ENCODE measurements around the gene LRP2. TPM values are rescaled to one million over a fixed set of nuclear protein-coding genes. Genes with fewer than 3 reads are reported as not detected.
"Not testable (repeated sequence)": the region's sequence is repeated elsewhere in the genome, so short reads cannot be mapped to it uniquely, and the experiment has no call there.

The LRP2 gene
- total RNA-seq, 3 donors from 2014 or later: 0.03 TPM; not detected in 2

- no peaks in the 10 kb centered on the region for H3K4me1 Mint-ChIP-seq (ENCODE audit: low read depth)
- no peaks in the 10 kb centered on the region for H3K9me3 Mint-ChIP-seq
- no peak for DNase-seq
- ATAC-seq: no peak
- peaks cover 7% of the 10 kb centered on the region for H3K27me3 Mint-ChIP-seq (ENCODE audit: low read depth)
- H3K4me3 Mint-ChIP-seq: no peak overlapping the region
- no peaks in the 10 kb centered on the region for H3K36me3 Mint-ChIP-seq (ENCODE audit: insufficient read depth)
Measured at GRCh38 chr2:169330555-169331198, 31.7 kb downstream of the LRP2 start.

DNA sequence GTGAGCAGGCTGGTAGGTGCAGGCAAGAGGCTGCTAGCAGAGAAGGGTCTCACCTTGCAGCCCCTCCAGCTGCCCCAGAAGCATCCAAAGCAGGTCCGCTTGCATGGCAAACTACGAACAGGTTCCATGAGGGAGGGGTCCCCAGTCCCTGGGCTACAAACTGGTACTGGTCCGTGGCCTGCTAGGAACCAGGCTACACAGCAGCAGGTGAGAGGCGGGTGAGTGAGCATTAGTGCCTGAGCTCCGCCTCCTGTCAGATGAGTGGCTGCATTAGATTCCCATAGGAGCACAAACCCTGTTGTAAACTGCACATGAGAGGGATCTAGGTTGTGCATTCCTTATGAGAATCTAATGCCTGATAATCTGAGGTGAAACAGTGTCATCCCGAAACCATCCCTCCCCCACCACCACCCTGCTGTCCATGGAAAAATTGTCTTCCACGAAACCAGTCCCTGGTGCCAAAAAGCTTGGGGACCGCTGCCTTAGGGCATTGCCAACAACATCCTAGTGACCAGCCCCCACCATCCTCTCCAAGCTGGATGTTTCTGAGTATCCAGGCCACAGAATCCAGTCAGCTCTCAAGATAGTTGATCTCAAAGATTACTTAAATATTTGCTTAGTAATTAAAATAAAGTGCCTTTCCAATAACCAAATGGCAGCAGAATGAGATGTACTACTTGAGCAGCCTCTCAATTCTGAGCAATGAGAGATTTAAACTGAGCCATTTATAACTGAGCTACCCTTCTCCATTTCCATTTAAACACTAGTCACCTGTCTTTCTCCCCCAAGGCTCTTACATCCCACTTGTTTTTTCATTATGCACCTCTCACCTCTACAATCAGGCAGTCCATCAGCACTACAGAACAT is 32.4 kb downstream of the LRP2 start:
- Mint-ChIP-seq H3K4me3 (no peak overlapping the region), H3K36me3 (ENCODE audit: insufficient read depth) (no peaks in the 10 kb centered on the region), H3K9me3 (no peaks in the 10 kb centered on the region), H3K4me1 (ENCODE audit: low read depth) (no peaks in the 10 kb centered on the region), H3K27me3 (ENCODE audit: low read depth) (peaks cover 7% of the 10 kb centered on the region)
- DNase-seq: no peak
- no peak for ATAC-seq

GRCh38 chr2:169328785-169329184 is 33.5 kb downstream of the LRP2 start:
- H3K27me3 Mint-ChIP-seq (ENCODE audit: low read depth): peaks cover 7% of the 10 kb centered on the region
- no peaks in the 10 kb centered on the region for H3K36me3 Mint-ChIP-seq (ENCODE audit: insufficient read depth)
- no peak for ATAC-seq
- no peaks in the 10 kb centered on the region for H3K4me1 Mint-ChIP-seq (ENCODE audit: low read depth)
- H3K4me3 Mint-ChIP-seq: no peak overlapping the region
- H3K9me3 Mint-ChIP-seq: no peaks in the 10 kb centered on the region
- DNase-seq: no peak

DNA sequence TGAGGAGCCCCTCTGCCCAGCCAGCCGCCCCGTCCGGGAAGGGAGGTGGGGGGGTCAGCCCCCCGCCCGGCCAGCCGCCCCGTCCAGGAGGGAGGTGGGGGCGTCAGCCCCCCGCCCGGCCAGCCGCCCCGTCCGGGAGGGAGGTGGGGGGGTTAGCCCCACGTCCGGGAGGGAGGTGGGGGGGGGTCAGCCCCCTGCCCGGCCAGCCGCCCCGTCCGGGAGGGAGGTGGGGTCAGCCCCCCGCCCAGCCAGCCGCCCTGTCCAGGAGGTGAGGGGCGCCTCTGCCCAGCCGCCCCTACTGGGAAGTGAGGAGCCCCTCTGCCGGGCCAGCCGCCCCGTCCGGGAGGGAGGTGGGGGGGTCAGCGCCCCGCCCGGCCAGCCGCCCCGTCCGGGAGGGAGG is 34.5 kb downstream of the LRP2 start:
- ATAC-seq, DNase-seq, H3K9me3 Mint-ChIP-seq: not testable (repeated sequence)

DNA sequence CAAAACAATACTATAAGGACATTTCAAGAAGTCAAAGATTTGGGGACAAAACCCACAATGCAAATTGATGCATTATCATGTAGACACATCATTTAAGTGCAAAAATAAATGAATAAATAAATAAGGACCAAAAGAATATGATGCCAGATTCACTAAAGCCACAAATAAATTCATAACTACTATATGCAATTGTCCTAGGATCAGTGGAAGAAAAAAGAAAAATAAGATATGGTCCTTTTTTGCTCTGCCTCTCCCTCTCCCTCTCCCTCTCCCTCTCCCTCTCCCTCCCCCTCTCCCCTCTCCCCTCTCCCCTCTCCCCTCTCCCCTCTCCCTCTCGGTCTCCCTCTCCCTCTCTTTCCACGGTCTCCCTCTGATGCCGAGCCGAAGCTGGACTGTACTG is 36.4 kb downstream of the LRP2 start:
- H3K4me3 Mint-ChIP-seq; H3K36me3 Mint-ChIP-seq (ENCODE audit: insufficient read depth): not testable (repeated sequence)

More for the DNA sequence above, 34.5 kb downstream of the LRP2 start:
- not testable (repeated sequence) for H3K27me3 Mint-ChIP-seq (ENCODE audit: low read depth); H3K4me3 Mint-ChIP-seq; H3K36me3 Mint-ChIP-seq (ENCODE audit: insufficient read depth); H3K4me1 Mint-ChIP-seq (ENCODE audit: low read depth)

DNA sequence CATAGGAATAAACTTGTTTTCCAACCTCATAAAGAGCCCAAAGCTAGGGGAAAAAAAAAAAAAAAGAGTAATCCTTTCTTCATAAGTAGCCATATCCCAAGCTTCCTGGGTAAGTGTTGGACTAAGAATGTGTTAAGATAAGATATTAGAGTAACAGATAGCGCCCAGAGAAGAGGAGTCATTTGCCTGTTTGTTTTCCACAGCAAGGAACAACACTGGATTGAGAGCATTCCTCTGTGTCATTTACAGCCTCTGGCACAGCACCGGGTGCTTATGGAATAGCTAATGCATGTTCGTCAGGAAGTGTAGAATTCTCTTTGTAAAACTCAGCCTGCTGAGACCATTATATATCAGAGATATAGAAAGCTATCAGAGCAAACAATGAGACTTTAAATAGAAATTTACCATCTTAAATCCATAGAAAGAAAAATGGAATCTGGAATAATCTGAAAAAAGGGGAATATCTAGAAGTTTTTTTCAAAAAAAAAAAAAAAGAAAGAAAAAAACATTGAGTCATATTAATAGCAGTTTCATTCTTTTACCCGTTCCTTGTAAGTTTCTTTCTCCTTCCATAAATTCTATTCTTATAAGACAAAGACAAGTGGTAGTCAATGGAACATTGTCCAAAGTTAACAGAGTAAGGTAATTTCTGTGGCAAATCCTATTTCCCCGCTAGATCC is 37.6 kb downstream of the LRP2 start:
- Mint-ChIP-seq H3K9me3 (no peaks in the 10 kb centered on the region), H3K27me3 (ENCODE audit: low read depth) (peaks cover 8% of the 10 kb centered on the region), H3K4me1 (ENCODE audit: low read depth) (no peaks in the 10 kb centered on the region), H3K4me3 (no peak overlapping the region), H3K36me3 (ENCODE audit: insufficient read depth) (no peaks in the 10 kb centered on the region)
- DNase-seq (no peak), ATAC-seq (no peak)

More for the DNA sequence above, 36.4 kb downstream of the LRP2 start:
- not testable (repeated sequence) for DNase-seq; H3K4me1 Mint-ChIP-seq (ENCODE audit: low read depth); H3K9me3 Mint-ChIP-seq; ATAC-seq; H3K27me3 Mint-ChIP-seq (ENCODE audit: low read depth)

GRCh38 chr2:169323841-169324240 is 38.5 kb downstream of the LRP2 start:
- H3K36me3 Mint-ChIP-seq (ENCODE audit: insufficient read depth): no peaks in the 10 kb centered on the region
- H3K9me3 Mint-ChIP-seq: no peaks in the 10 kb centered on the region
- DNase-seq (no peak), ATAC-seq (no peak)
- H3K4me1 Mint-ChIP-seq (ENCODE audit: low read depth): no peaks in the 10 kb centered on the region
- H3K27me3 Mint-ChIP-seq (ENCODE audit: low read depth): peaks cover 7% of the 10 kb centered on the region
- H3K4me3 Mint-ChIP-seq: no peak overlapping the region

DNA sequence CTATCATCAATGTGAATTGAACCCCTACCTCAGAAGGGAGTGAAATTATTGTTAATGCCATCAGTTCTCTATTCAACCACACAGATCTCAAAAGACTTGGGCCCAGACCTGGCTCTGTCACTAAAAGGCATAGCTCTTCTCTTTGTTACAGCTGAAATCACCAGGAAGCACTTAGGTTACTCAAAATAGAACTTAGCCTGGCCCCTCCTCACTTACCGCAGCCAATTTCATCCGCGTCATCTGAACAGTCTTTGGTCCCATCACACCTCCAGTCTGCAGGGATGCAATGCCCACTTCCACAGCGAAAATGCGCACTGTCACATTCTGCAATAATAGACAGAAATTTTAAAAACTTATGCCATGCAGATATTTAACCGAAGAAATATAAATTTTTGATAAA is 41.8 kb downstream of the LRP2 start:
- H3K36me3 Mint-ChIP-seq (ENCODE audit: insufficient read depth): no peaks in the 10 kb centered on the region
- DNase-seq (no peak), ATAC-seq (no peak)
- H3K9me3 Mint-ChIP-seq: no peaks in the 10 kb centered on the region
- no peak overlapping the region for H3K4me3 Mint-ChIP-seq
- no peaks in the 10 kb centered on the region for H3K4me1 Mint-ChIP-seq (ENCODE audit: low read depth)
- peaks cover 9% of the 10 kb centered on the region for H3K27me3 Mint-ChIP-seq (ENCODE audit: low read depth)

DNA sequence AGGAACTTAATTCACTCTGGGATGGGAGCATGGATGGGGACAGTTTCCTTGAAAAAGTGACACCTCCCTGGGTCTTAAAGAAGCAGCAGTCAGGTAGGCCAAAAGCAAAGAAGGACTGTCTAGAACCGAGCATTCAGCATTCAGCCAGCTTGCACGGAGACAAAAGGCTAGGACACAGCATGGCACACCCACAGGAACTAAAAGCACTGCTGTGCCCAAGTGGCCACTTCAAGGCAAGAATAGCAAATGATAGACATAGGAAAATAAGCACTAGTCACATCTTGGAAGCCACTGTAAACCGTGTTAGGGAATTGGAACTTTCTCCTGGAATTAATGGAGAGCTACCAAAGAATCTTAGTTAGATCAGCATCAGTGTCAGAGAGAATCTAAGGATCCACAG is 47.0 kb downstream of the LRP2 start:
- Mint-ChIP-seq H3K36me3 (ENCODE audit: insufficient read depth) (peaks cover 1% of the 10 kb centered on the region), H3K9me3 (no peaks in the 10 kb centered on the region), H3K27me3 (ENCODE audit: low read depth) (peaks cover 26% of the 10 kb centered on the region), H3K4me1 (ENCODE audit: low read depth) (no peaks in the 10 kb centered on the region), H3K4me3 (no peak overlapping the region)
- ATAC-seq: no peak
- no peak for DNase-seq

DNA sequence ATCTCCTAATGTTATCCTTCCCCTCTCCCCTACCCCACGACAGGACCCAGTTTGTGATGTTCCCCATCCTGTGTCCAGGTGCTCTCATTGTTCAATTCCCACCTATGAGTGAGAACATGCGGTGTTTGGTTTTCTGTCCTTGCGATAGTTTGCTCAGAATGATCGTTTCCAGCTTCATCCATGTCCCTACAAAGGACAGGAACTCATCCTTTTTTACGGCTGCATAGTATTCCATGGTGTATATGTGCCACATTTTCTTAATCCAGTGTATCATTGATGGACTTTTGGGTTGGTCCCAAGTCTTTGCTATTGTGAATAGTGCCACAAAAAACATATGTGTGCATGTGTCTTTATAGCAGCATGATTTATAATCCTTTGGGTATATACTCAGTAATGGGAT is 54.0 kb downstream of the LRP2 start:
- H3K4me3 Mint-ChIP-seq; DNase-seq; H3K9me3 Mint-ChIP-seq; ATAC-seq; H3K4me1 Mint-ChIP-seq (ENCODE audit: low read depth); H3K36me3 Mint-ChIP-seq (ENCODE audit: insufficient read depth): not testable (repeated sequence)
- peaks cover 13% of the 10 kb centered on the region for H3K27me3 Mint-ChIP-seq (ENCODE audit: low read depth)

DNA sequence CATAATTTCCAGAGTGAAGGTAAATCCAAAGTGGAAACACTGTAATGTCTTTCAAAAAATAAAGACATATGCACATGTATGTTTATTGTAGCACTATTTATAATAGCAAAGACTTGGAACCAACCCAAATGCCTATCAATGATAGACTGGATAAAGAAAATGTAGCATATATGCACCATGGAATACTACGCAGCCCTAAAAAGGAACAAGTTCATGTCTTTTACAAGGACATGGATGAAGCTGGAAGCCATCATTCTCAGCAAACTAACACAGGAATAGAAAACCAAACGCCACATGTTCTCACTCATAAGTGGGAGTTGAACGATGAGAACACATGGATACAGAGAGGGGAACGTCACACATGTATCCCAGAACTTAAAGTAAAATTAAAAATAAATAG is 57.6 kb downstream of the LRP2 start:
- H3K36me3 Mint-ChIP-seq (ENCODE audit: insufficient read depth); H3K4me3 Mint-ChIP-seq; H3K4me1 Mint-ChIP-seq (ENCODE audit: low read depth); ATAC-seq; H3K9me3 Mint-ChIP-seq; DNase-seq: not testable (repeated sequence)
- peaks cover 10% of the 10 kb centered on the region for H3K27me3 Mint-ChIP-seq (ENCODE audit: low read depth)

- DNase-seq (no peak), ATAC-seq (no peak)
- no peak overlapping the region for H3K4me3 Mint-ChIP-seq
- H3K36me3 Mint-ChIP-seq (ENCODE audit: insufficient read depth): no peaks in the 10 kb centered on the region
- no peaks in the 10 kb centered on the region for H3K4me1 Mint-ChIP-seq (ENCODE audit: low read depth)
- peaks cover 10% of the 10 kb centered on the region for H3K27me3 Mint-ChIP-seq (ENCODE audit: low read depth)
- H3K9me3 Mint-ChIP-seq: no peaks in the 10 kb centered on the region
Measured at GRCh38 chr2:169303579-169304305, 58.6 kb downstream of the LRP2 start.

DNA sequence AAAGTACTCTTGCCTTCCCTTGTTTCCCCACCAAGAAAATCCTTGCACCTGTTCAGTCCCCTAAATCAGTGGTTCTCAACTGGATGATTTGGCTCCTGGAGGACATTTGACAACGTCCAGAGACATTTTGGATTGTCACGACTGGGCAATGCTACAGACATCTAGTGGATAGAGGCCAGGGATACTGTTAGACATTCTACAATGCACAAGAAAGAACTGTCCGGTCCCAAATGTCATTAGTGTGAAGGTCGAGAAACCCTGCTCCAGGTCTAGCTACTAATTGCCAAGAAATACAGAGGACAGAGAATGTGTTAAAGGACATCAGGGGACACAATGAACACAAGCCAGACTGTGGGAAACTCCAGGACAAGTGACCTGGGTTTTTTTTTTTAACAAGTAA is 60.0 kb downstream of the LRP2 start:
- no peaks in the 10 kb centered on the region for H3K4me1 Mint-ChIP-seq (ENCODE audit: low read depth)
- H3K36me3 Mint-ChIP-seq (ENCODE audit: insufficient read depth): no peaks in the 10 kb centered on the region
- no peaks in the 10 kb centered on the region for H3K9me3 Mint-ChIP-seq
- DNase-seq (no peak), ATAC-seq (no peak)
- peaks cover 17% of the 10 kb centered on the region for H3K27me3 Mint-ChIP-seq (ENCODE audit: low read depth)
- no peak overlapping the region for H3K4me3 Mint-ChIP-seq

DNA sequence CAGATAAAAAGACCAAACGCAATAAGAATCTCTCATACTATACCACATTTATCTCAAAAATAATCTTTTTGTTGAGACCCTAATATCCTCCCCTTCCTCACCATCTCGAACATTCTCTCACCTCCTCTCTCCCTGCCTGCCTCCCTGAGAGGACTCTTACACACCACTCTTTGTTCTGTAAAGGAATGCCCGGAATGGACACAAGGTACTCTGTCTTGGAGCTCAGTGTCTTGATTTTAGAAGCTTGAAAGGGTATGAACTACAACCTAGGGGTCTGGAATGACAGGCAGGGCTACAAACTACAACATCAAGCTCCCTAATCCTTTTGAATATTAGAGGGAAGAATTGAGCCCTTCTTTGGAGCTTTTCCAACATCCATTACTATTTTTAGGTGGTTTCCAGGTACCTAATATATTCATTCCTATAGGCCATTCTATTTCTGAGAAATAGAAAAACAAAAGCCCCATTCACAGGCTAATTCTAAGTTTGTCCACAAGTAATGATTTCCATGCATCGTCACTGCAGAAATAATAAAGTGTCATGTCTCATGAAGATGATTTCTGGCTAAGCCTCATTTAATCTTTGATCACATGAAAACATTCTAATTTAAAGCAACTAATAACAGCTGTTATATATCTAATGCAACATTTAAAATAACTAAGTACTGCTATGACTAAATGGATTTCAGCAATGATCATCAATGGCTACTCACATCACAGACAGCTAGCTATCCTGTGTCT is 60.6 kb downstream of the LRP2 start:
- no peaks in the 10 kb centered on the region for H3K9me3 Mint-ChIP-seq
- peaks cover 17% of the 10 kb centered on the region for H3K27me3 Mint-ChIP-seq (ENCODE audit: low read depth)
- ATAC-seq (no peak), DNase-seq (no peak)
- H3K36me3 Mint-ChIP-seq (ENCODE audit: insufficient read depth): no peaks in the 10 kb centered on the region
- no peaks in the 10 kb centered on the region for H3K4me1 Mint-ChIP-seq (ENCODE audit: low read depth)
- H3K4me3 Mint-ChIP-seq: no peak overlapping the region
